CD4-positive, alpha-beta T cell treated with Interleukin-2 at 100 ng/mL for 4 hours (primary cell): ENCODE data around the gene SLC26A6.

ENCODE experiments used
- DNase-seq: peaks from one replicate; pipeline ENCODE4 v3.0.0-alpha.2; 2020; ENCODE audit warnings: low spot score

SLC26A6 gene

DNA sequence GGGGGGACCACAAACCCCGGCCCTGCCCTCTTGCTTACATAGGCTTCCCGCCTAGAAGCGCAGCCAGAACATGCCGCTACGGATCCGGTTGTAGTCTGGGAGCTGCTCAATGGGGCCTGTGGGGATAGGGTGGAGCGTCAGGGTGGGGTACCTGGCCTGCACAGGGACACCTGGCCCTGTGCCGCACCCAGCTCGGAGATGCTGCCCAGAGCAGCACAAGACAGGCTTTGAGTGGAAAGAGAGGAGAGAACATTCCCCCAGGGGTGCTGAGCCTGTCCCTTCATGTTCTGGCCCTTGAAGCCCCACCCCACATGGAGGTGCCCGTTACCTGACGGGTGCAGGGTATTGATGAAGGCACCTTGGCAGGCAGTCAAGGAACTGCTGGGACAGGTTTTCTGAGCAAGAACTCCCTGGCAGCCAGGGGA, 36.2 kb downstream of the SLC26A6 start:
- DNase-seq, result no peak

DNA sequence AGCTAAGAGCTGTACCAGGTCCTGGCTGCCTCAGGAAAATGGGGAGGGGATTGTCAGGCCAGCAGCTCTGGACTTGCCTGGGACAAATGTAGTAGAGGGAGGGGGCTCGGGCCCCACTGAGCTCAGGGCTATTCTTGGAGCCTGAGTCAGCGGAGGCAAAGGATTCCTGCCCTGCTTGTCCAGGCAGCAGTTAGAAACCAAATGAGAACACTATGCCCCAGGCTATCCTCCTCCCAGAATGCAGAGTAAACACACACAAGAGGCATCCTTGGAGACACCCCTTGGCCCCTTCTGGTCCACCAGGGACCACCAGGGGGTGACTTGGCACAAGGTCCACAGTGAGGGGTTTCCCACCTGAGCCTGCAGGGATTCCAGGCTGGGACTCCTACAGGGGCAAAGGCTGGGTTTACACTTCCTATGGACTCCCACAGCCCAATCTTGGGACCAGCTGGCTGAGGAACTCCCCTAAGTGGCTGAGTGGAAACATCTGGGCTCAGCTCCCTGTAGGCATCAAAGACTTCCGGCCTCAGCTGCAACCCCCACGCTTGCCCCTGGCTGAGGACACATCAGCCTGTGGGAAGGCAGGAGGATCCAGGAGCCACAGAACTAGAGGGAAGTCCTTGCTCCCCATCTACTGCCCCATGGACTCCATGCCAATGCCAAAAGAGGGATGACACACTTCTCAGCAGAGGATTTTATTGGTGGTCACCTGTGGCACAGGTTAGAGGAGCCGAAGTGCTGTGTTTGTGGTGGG, 36.8 kb downstream of the SLC26A6 start:
- DNase-seq, result no peak

GRCh38 chr3:48597408-48597800, 37.9 kb downstream of the SLC26A6 start:
- no peak for DNase-seq

- DNase-seq, result no peak
Measured at GRCh38 chr3:48596676-48597407, 38.4 kb downstream of the SLC26A6 start.

- no peak for DNase-seq
Measured at GRCh38 chr3:48596157-48596556, 39.1 kb downstream of the SLC26A6 start.

GRCh38 chr3:48595526-48596121, 39.6 kb downstream of the SLC26A6 start:
- DNase-seq, result no peak

DNA sequence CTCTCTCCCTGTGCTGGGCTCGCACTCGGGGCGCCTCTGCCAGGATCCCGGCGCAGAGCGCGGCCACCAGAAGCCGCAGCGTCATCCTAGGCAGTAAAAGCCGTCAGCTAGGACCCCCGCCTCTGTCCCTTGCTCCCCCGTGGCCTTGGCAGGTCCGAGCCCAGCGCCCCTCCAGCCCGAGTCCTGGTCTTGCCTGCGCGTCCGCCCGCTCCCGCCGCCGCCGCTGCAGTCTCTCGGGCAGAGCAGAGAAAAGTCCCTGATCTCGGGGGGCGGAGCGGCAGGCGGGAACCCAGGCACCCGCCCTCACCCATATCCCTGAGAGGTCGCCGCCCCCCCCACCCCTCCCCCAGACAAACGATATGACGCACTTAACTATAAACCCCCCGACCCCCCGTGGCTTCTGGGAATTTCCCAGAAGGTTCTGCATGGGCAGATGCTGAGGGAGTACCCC, 40.2 kb downstream of the SLC26A6 start, which contains the start of gene COL7A1:
Gene COL7A1 (minus strand): TSS at position 255 of the 451 bp plus-strand sequence. CDS start 170 bp downstream, at position 85.
- DNase-seq, result no peak

- DNase-seq, result no peak
Measured at GRCh38 chr3:48594417-48595049, 40.7 kb downstream of the SLC26A6 start.

DNA sequence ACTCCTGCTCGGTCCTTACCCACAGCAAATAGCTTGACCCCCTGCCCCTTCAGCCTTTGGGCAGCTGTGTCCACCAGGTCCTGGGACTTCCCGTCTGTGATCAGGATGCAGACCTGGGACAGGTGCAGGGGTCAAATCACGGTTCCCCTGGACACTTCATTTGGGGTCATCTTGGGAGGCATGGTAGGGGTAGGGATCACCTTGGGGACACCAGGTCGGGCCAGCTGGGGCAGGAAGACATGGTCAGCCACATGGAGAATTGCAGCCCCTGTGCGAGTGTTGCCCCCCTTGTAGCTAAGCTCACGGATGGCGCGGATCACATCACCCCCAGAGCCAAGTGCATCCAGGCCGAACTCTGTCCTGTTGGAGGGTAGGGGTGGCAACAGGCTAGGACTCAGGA, 41.9 kb downstream of the SLC26A6 start:
- no peak for DNase-seq

DNA sequence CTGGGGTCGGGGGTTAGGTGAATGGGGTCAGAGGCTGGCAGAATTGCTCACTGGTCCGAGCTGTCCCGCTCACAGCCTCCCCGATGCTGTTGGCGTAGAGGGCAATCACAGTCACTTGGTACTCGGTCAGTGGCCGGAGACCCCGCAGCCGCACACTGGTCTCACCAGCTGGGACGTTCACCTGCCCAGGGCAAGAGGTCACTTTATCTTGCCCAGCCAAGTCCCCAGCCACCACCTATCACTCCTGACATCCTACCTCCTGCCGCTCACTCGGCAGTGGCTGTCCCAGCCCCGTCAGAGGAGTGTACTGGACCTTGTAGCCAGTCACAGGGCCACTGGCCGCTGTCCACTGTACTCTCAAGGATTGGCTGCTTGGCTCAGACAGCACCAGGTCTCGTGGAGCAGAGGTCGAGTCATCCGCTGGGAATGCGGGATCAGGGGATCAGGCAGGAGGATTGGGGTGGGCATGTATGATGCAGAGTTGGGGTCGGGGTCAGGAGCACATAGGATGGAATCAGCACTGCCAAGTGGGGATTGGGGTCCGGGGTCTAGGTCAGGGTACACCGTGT, 42.7 kb downstream of the SLC26A6 start:
- no peak for DNase-seq

- DNase-seq, result no peak
Measured at GRCh38 chr3:48591886-48592518, 43.3 kb downstream of the SLC26A6 start.

- no peak for DNase-seq
Measured at GRCh38 chr3:48591436-48591835, 43.8 kb downstream of the SLC26A6 start.

GRCh38 chr3:48588230-48588629, 47.0 kb downstream of the SLC26A6 start:
- no peak for DNase-seq

- no peak for DNase-seq
Measured at GRCh38 chr3:48587686-48588085, 47.6 kb downstream of the SLC26A6 start.

DNA sequence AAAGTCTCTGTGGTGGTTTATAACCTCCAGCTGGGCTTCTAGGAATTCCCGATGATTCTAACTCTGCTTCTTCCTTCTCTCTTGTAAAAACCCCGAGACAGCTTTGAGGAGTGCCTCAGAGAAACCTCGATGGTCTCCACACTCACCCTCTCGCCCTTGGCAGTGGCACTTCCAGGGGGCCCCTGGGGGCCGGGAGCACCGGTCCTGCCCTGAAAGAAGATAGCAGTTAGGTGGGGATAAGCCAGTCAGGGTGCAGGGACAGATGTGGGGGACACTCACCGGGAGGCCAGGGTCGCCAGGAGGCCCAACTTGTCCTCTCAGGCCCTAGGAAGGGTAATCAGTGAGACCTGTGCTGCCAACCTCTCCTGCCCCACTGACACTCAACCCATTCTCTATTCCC, 49.9 kb downstream of the SLC26A6 start:
- DNase-seq, result no peak

DNA sequence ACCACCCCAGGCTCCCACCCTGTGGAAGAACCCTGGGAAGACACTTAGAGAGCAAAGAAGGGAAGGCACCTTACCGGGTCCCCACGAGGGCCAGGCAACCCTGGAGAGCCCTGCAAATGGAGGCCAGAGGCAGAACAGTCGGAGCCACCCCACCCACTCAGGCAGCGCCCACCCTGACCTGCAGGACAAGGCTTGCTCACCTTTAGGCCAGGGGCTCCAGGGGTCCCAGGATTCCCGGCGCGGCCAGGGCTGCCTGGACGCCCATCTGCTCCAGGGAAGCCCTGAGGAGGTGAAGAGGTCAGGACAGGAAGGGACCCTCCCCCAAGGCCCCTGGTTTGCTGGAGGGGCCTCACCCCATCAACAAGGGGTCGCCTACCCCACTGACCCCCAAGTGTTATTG, 50.4 kb downstream of the SLC26A6 start:
- DNase-seq, result no peak

DNA sequence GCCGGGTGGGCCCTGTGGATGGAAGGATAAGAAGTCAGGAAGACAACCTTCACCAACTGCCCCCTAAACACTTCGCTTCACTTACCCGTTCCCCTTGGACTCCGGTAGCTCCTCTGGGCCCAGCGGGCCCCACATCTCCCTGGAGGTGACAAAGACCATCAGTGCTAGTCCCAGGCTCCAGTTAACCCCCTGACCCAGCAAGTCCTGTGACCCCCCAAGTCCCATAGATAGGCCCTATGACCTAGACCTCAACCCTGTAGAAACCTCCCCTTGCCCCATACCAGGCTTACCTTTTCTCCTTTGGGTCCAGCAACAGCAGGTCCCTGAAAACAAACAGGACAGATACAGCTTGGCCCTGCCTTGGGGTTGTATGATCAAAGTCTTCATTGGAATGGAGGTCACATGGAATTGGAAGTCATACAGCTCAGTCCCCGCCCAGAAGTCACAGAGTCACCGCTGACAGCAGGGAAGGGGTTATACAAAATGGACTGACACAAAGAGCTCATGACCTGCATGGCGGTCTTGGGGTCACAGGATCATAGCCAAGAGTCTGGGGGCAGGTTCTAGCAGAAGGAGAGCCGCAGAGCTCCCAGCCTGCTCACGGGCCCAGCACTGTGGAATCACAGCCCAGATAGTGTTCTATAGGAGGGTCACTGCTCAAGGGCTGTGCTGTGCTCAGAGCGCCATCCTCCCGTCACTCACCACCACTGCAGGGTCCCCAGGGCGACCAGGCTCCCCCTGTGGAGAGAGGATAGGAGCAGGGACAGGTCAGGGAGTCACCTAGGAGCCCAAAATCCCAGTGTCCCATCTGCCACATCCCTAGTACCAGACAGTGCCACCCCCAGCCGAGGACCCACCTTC, 53.4 kb downstream of the SLC26A6 start:
- no peak for DNase-seq

GRCh38 chr3:48576647-48577046, 58.6 kb downstream of the SLC26A6 start:
- no peak for DNase-seq
